ENCODE data around the gene SPRR2D. TPM values are rescaled to one million over a fixed set of nuclear protein-coding genes. Genes with fewer than 3 reads are reported as not detected.
"Not testable (repeated sequence)": the region's sequence is repeated elsewhere in the genome, so short reads cannot be mapped to it uniquely, and the experiment has no call there.

The SPRR2D gene
- polyA plus RNA-seq (ENCODE audit: insufficient read length): not detected

DNA sequence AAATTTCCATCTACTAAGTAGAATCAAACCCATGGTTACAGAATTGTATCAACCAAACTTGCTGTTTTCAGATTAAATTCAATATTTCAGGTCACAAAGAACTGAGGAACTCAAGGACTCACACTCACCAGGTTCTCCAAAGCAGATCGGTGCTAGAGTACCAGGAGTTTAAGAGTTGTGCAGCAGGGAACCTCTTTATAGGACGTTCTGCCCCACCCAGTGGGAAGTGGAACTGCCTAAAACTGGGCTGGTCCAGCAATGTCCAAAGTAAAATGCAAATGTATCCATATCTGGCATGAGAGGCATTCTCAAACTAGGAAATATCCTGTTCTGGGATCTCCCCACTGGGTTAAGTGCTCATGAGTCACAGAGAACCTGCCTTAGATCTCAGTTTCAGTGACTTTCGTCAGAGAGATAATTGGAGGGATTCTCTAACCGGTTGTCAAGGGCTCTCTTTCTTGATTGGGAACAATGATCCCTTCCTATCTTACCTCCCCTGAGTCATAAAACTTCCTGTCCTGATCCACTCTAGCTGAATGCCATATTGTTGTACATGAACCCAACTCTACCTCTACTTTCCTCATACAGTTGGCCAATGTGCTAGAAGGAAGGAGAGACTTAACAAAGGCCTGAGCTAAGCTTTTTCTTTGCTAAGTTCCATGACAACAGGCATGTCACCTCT lies at the start of gene SPRR2D:
SPRR2D (minus strand) TSS at position 171 of the 682 bp plus-strand sequence. CDS start 774 bp downstream, outside the sequence.
- DNase-seq: no peak

DNA sequence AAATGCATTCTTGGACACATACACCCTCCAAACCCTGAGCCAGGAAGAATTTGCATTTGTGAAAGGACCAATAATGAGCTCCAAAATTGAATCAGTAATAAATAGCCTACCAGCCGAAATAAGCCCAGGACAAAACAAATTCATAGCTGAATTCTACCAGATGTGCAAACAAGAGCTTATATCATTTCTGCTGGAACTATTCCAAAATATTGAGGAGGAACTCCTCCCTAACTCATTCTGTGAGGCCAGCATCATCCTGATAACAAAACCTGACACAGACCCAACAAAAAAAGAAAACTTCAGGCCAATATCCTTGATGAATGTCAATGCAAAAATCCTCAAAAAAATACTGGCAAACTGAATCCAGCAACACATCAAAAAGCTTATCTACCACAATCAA lies 46.7 kb upstream of the SPRR2D start:
- no peak for DNase-seq

DNA sequence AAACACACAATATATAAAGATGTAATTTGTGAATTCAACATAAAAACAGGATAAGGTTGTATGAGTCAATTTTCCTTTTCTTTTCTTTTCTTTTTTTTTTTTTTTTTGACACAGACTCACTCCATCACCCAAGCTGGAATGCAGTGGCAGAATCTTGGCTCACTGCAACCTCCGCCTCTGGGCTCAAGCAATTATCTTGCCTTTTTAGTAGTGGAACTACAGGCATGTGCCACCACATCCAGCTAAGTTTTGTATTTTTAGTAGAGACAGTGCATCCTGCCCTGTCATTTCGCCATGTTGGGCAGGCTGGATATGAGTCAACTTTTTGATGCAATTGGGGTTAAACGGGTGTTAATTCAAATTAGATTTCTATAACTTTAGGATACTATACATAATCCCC lies 40.8 kb upstream of the SPRR2D start:
- no peak for DNase-seq

DNA sequence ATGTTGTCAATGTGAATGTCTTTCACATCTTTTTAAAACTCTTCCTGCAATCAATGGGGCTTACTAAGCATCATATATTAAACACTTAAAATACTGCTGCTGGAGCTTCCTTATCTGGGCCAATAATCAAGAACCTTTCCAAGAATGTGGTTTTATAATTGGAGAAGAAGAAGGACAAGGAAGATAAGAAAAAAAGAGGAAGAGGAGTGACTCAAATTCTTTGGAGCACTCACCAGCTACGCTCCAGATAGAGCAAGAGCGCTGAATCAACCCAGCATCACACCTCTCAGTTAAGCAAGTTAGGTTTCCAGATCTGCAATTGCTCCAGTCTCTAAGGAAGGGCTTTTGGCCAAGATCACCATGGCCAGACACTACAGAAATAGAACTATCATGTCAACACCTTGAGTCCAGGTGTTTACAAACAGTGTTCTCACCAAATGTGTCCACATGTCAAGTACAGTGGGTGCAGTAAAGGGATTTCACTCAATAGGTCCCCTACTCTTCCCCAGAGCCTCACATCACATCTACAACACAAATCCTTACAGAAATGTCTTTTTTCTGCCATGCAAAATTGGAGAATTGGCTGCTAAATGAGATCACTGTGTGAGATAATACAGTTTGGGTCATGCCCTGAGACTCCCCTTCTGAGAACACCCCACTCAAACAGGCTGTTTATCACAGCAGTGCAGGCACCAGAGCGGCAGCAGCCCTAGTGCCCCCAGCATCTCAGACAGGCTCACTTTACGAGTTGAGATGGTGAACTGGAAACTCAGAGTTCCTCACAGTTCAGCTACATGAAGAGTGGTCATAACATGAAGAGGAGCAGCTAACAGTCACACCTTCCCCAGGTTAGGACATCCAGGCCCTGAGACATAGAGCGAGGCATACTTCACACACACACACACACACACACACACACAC lies 32.1 kb upstream of the SPRR2D start:
- DNase-seq: no peak

DNA sequence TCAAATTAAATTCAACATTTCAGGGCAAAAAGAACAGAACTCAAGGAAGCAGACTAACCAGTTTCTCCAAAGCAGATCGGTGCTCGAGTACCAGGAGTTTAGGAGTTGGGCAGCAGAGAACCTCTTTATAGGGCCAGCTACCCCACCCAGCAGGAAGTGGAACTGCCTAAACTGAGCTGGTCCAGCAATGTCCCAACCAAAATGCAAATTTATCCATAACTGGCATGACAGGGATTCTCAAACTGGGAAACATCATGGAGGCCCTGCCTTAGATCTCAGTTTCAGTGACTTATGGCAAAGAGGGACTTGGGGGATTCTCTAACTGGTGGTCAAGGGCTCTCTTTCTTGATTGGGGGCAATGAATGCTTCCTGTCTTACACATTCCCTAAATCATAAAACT lies 30.6 kb upstream of the SPRR2D start, which contains the start of gene SPRR2B:
SPRR2B (minus strand) TSS at position 101 of the 400 bp plus-strand sequence. CDS start 772 bp downstream, outside the sequence.
- DNase-seq: no peak

DNA sequence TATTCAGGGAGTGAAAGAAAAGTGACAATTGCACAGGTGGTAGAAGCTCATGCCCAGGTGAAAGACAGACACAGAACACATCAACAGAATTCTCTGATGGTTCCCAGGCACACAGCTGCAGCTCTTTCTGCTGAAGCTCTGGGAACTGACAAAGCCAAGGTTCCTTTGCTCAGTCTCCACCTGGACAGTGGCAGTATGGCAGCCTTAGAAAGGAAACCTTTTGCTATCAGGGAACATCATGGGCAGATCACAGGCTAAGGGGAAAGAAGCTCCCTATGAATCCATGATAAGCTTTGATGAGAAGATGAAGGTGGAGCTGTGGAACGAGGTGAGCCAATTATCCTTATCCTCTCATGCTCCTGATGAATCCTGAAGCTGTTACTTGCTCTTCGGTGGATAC lies 29.3 kb upstream of the SPRR2D start:
- DNase-seq: no peak

DNA sequence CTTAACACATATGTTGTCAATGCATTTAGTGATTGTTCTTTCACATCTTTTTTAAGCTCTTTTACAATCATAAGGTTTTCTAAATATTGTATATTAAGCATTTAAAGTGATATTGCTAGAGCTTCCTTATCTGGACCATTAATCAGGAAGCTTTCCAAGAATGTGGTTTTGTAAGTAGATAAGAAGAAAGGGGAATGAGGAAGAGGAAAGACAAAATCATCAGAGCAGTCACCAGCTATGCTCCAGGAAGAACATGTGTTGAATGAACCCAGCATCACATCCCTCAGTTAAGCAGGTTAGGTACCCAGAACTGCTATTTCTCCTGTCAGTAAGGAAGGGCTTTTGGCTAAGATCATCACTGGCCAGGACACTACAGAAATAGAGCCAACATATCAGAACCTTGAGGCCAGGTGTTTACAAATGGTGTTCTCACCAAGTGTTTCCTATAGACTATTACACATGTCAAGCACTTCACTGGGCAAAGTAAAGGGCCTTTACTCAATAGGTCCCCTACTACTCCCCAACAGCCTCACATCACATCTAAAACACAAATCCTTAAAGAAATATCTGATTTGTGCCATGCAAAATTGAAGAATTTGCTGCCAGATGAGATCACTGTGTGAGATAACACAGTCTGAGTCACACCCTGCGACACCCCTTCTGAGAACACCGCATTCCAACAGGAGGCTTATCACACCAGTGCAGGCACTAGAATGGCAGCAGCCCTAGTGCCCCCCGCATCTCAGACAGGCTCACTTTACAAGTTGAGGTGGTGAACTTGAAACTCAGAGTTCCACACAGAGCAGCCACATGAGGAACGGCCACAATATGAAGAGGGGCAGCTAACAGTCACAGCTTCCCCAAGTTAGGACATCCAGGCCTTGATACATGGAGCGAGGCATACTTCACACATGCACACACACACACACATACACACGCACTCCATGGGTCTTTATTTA lies 18.2 kb upstream of the SPRR2D start:
- no peak for DNase-seq

DNA sequence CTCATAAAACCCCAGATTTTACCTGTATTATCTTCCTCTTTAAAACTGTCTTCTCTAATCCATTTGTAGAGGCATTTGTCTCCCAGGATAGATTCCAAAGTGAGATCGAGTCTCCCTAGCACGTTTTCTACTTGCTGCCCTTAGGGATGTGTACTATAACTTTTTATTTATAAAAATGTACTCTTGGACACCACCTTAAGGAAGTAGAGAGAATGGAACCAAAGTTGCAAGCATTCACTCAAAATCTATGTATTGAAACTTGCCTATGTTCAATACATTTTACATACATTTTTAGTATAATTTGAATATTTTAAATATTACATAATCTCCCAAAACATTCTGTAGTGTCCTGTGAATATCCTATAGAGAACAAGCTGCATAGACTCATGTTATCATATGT lies 17.2 kb upstream of the SPRR2D start:
- no peak for DNase-seq

DNA sequence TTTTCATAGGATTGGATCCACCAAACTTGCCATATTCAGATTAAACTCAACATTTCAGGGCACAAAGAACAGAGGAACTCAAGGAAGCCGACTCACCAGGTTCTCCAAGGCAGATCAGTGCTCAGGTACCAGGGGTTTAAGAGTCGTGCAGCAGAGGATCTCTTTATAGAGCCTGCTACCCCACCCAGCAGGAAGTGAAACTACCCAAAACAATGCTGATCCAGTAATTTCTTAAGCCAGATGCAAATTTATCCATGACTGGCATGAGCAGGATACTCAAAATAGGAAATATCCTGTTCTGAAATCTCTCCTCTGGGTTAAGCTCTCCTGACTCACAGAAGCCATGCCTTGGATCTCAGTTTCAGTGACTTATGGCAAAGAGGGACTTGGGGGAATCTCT lies 16.5 kb upstream of the SPRR2D start, which contains the start of gene SPRR2A:
SPRR2A (minus strand) TSS at position 138 of the 400 bp plus-strand sequence. CDS start 777 bp downstream, outside the sequence.
- DNase-seq: no peak

DNA sequence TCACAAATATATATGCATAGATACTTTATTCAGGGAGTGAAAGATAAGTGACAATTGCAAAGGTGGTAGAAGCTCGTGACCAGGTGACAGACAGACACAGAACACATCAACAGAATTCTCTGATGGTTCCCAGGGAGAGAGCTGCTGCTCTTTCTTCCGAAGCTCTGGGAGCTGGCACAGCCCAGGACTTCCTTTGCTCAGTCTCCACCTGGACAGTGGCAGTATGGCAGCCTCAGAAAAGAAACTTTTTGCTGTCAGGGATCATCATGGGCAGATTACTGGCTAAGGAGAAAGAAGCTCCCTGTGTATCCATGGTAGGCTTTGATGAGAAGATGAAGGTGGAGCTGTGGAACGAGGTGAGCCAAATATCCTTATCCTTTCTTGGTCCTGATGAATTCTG lies 15.2 kb upstream of the SPRR2D start:
- DNase-seq: not testable (repeated sequence)

DNA sequence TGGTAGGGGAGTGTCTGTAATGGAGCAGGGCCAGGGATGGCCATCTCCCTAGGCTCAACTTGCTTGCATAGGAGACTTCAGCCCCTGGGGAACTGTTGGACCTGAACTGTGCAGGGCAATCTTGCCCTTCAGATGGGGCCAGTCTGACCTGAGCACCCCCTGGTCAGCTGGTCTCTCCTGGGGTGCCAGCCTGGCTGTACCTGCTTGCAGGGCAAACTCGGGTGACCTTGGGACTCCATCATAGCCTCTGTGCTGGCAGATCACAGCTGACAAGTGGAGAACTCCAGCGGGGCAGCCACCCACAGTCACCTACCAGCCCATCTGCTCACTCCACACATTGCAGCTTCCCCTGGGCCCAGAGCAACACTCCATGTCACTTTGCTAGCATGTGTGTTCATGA lies 8.3 kb upstream of the SPRR2D start:
- no peak for DNase-seq

DNA sequence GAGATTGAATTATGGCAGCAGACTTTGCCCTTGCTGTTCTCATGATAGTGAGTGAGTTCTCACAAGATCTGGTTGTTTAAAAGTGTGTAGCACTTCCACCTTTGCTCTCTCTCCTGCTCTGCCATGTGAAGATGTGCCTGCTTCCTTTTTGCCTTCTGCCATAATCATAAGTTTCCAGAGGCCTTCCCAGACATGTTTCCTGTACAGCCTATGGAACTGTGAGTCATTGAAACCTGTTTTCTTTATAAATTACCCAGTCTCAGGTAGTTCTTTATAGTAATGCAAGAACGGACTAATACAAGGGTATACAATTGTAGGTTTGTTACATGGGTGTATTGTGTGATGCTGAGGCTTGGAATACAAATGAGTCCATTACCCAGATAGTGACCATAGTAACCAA lies 5.7 kb downstream of the SPRR2D start:
- DNase-seq: no peak

DNA sequence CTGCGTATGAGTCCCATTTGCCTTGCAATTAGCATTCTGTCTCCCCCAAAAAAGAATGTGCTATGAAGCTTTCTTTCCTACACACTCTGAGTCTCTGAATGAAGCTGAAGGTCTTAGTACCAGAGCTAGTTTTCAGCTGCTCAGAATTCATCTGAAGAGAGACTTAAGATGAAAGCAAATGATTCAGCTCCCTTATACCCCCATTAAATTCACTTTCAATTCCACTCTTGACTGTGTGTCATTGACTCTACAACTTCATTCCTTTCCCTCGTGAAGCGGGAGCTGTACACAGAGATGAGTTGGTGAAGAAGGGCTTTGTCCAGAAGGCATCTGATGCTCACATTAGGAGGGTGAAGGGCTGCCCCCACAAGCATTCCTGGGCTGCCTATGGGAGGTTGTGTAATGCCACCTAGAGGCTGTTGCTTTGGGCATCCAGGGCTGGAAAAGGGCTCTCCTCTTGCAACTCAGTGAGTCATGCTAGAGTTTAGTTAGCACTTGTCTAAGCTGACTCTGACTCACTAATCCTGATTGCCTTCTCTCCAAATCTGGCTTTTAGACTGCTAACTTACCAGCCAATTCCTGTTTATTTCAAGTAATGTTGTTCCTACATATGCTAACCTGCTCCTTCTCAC lies 8.1 kb downstream of the SPRR2D start:
- no peak for DNase-seq

DNA sequence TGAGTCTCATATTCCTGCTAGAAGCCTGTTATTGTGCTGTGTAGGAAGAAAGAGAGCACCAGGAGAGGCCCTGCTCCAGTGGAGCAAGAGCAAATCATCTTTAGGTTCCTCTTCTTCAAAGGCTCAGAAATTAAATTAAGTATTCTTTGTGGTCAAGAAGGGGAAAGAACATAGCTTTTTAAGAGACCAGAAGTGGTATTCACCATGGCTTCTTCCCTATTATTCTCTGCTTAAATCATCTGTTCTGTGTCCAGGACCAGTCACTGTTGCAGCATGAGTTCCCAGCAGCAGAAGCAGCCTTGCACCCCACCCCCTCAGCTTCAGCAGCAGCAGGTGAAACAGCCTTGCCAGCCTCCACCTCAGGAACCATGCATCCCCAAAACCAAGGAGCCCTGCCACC lies 8.8 kb downstream of the SPRR2D start:
- no peak for DNase-seq

DNA sequence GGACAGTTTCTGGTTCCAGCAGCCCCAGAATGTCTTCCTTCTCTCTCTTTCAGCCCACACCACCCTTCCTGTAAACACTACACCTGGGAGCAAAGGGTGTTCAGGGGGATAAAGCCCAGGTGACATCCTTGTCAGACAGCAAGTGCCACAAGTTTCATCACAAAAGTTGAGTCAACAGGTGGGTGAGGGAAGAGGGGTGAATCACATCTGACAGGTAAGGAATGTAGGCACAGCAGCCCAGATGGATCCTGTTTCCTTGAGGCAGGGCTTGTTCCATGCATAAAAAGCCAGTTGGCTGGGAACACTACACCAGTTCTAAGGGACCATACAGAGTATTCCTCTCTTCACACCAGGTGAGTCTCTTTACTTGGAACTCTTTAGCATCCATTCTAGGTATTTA lies 10.0 kb downstream of the SPRR2D start, which contains the start of gene SPRR1B:
SPRR1B (plus strand) TSS at position 309 of the 400 bp plus-strand sequence. CDS start 1,143 bp downstream, outside the sequence.
- DNase-seq: no peak

DNA sequence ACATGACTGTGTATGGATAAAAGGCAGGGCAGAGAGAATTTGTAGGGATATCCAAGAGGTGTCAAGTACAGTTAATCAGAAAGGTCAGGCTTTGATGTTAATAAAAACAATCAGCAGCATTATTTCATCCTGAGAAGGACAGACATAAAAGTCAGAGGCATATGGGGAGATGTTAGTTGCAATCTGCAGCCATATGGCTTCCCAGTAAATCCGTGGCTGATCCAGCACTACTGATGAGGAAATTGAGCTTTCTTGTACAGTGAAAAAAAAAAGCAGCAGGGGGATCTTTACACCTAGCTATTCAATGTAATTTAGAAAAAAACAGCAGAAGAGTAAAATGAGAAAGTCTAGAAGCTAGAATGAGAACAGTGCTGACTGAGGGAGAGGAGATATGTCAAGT lies 12.2 kb downstream of the SPRR2D start:
- DNase-seq: no peak

DNA sequence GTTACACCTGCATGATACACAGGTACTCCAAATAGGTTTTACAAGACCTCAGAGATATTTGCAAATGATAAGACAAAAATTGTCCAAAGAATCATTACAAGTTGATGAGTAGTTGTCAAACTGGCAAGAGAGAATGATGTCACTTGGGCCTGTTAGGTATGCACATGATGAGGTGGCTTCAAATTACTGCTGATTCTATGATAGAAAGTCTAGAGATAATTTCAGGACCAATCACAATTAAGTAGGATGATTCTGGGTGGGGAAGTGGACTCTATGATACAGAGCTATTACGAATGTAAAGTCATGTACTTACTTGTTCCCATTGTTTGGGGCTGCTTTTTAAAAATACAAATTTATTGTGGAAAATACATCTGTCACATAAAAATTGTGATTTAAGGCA lies 15.1 kb downstream of the SPRR2D start:
- DNase-seq: no peak

DNA sequence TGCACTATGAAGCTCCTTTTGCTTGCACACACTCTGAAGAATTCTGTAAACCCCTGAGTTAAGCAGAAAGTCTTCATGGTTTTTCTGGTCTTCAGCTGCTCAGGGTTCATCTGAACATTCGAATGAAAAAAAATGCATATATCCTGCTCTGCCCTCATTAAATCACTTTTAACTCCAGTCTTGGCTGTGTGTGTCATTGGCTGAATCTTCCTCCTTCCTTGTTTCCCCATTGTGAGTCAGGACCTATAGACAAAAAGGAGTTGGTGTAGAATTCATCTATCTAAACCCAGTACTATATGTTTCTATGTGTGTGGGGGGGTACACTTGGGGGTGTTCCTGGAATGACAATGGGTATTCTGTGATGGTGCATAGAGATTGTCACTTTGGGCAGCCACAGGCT lies 16.5 kb downstream of the SPRR2D start:
- no peak for DNase-seq

DNA sequence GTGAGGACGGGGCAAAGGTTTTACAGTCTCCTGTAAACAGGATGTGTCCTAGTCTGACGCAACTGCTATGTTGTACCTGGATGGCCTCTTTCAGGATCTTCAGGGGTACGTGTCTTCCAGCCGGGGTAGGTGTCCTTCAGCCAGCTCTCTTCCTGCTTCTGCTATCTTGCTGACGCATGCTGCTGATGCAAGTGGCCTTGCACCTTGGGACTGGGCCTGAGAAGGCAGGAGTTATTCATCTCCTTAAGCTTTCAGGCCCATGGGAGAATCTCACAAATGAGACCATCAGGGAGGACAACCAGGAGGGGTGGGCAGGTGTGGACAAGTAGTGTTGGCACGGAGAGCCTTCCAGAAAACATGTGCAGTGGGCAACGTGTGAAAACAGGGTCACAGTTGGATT lies 17.8 kb downstream of the SPRR2D start:
- no peak for DNase-seq

DNA sequence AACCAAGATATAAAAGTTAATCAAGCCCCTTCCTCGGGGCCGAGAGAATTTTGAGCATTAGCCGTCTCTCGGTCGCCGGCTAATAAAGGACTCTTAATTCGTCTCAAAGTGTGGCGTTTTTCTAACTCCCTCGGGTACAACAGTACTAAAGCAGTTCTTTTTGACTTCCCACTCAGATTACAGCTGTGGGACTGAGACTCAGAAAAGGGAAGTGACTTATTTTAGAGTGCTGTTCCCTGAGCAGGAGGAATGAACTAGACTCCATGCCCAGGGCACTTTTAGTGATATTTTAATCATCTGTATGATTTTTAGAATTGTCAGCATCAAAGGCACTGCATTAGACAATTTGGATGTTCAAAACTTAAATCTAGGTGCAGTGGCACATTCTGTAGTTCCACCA lies 18.6 kb downstream of the SPRR2D start:
- DNase-seq: not testable (repeated sequence)

DNA sequence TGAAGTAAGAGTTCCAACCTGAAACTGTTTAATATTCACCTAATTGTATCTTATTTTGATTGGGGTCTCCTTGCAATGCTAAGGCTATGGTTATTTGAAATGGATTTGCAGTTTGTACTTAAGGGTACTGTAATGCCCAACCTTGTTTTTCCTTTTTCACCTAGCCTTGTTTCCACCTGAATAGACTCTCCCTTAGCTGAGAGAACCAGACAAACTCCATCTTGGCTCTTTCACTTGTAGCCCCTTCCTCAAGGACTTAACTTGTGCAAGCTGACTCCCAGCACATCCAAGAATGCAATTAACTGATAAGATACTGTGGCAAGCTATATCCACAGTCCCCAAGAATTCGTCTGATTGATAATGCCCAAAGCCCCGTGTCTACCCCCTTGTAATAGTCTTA lies 19.1 kb downstream of the SPRR2D start:
- DNase-seq: not testable (repeated sequence)
